ENCODE measurements around the gene PICALM.
"Not testable (repeated sequence)": the region's sequence is repeated elsewhere in the genome, so short reads cannot be mapped to it uniquely, and the experiment has no call there.

PICALM gene

GRCh38 chr11:85941380-85941973 lies 127.4 kb downstream of the PICALM start:
- peak in 1 of 2 donors; percentile 10 for DNase-seq (ENCODE audit: low read depth in 2 of 2)

- no peak for DNase-seq (ENCODE audit: low read depth in 2 of 2)
Measured at GRCh38 chr11:85939099-85940015, 129.5 kb downstream of the PICALM start.

GRCh38 chr11:85937835-85938234 lies 131.0 kb downstream of the PICALM start:
- no peak for DNase-seq (ENCODE audit: low read depth in 2 of 2)

GRCh38 chr11:85935751-85936150 lies 133.1 kb downstream of the PICALM start:
- no peak for DNase-seq (ENCODE audit: low read depth in 2 of 2)

- DNase-seq (ENCODE audit: low read depth in 2 of 2), result no peak
Measured at GRCh38 chr11:85934596-85935169, 134.2 kb downstream of the PICALM start.

GRCh38 chr11:85930879-85931366 lies 138.0 kb downstream of the PICALM start:
- no peak for DNase-seq (ENCODE audit: low read depth in 2 of 2)

GRCh38 chr11:85926653-85927214 lies 142.2 kb downstream of the PICALM start:
- DNase-seq (ENCODE audit: low read depth in 2 of 2), result not testable (repeated sequence)

- no peak for DNase-seq (ENCODE audit: low read depth in 2 of 2)
Measured at GRCh38 chr11:85923455-85923854, 145.4 kb downstream of the PICALM start.

GRCh38 chr11:85922367-85922766 lies 146.5 kb downstream of the PICALM start:
- no peak for DNase-seq (ENCODE audit: low read depth in 2 of 2)

GRCh38 chr11:85918910-85919794 lies 149.7 kb downstream of the PICALM start:
- DNase-seq (ENCODE audit: low read depth in 2 of 2), result no peak

GRCh38 chr11:85914425-85914824 lies 154.5 kb downstream of the PICALM start:
- no peak for DNase-seq (ENCODE audit: low read depth in 2 of 2)

GRCh38 chr11:85913513-85913912 lies 155.4 kb downstream of the PICALM start:
- DNase-seq (ENCODE audit: low read depth in 2 of 2), result no peak

GRCh38 chr11:85912414-85912813 lies 156.5 kb downstream of the PICALM start:
- no peak for DNase-seq (ENCODE audit: low read depth in 2 of 2)
